Karpas-422 (cell line): Measurements from ENCODE around the gene FGF7. TPM values are rescaled to one million over a fixed set of nuclear protein-coding genes. Genes with fewer than 3 reads are reported as not detected.
"Not testable (repeated sequence)": the region's sequence is repeated elsewhere in the genome, so short reads cannot be mapped to it uniquely, and the experiment has no call there.

Experiments
- DNase-seq: peaks from one replicate; pipeline ENCODE4 v3.0.0-alpha.2; 2015
- H2AFZ ChIP-seq: fragments of 200-600 bp; sonication (generic); 2 replicates; pipeline ENCODE4 v1.6.1; 2014; ENCODE audit warnings: antibody characterized with exemption, low read length, mixed read lengths
- H3K27ac ChIP-seq: fragments of 200-600 bp; sonication (generic); 2 replicates; pipeline ENCODE4 v1.5.1; 2014; ENCODE audit warnings: mild to moderate bottlenecking, low read length, moderate library complexity
- H3K27me3 ChIP-seq: fragments of 200-600 bp; sonication (generic); 2 replicates; pipeline ENCODE4 v1.6.1; 2014; ENCODE audit warnings: low read length, mixed read lengths
- H3K36me3 ChIP-seq: fragments of 200-600 bp; sonication (generic); 2 replicates; pipeline ENCODE4 v1.6.1; 2014; ENCODE audit warnings: low read length, mixed read lengths; ENCODE audit not compliant: insufficient read depth
- H3K4me1 ChIP-seq: fragments of 200-600 bp; sonication (generic); 2 replicates; pipeline ENCODE4 v1.6.1; 2014; ENCODE audit warnings: mild to moderate bottlenecking, low read length, mixed read lengths
- H3K4me2 ChIP-seq: fragments of 200-600 bp; sonication (generic); 2 replicates; pipeline ENCODE4 v1.6.1; 2014; ENCODE audit warnings: low read length, low read depth, mild to moderate bottlenecking; ENCODE audit not compliant: poor library complexity, severe bottlenecking
- H3K4me3 ChIP-seq: fragments of 200-600 bp; sonication (generic); 2 replicates; pipeline ENCODE4 v1.5.1; 2014; ENCODE audit warnings: mild to moderate bottlenecking, antibody characterized with exemption, low read length, mixed read lengths
- H3K79me2 ChIP-seq: fragments of 200-600 bp; sonication (generic); 2 replicates; pipeline ENCODE4 v1.6.1; 2014; ENCODE audit warnings: mild to moderate bottlenecking, low read length, mixed read lengths
- H3K9ac ChIP-seq: fragments of 200-600 bp; sonication (generic); 2 replicates; pipeline ENCODE4 v1.6.0; 2014; ENCODE audit warnings: low read length
- H3K9me2 ChIP-seq: fragments of 200-600 bp; sonication (generic), shearing (Covaris generic); replicated peaks from 2 replicates; pipeline ENCODE4 v1.6.0; 2014; ENCODE audit warnings: mild to moderate bottlenecking, low read length, moderate library complexity; ENCODE audit not compliant: insufficient read depth
- H3K9me3 ChIP-seq: fragments of 300-700, 200-600 bp; sonication (generic); 2 replicates; pipeline ENCODE4 v1.6.1; 2014; ENCODE audit warnings: low read length, mixed read lengths
- H4K20me1 ChIP-seq: fragments of 200-600 bp; sonication (generic); 2 replicates; pipeline ENCODE4 v1.6.1; 2014; ENCODE audit warnings: mild to moderate bottlenecking, antibody characterized with exemption, low read length, low read depth; ENCODE audit not compliant: insufficient read depth
- total RNA-seq: library from RNA; depleted of rRNA; stranded (reverse); fragments of >200 nt; shearing (Covaris generic); gene quantifications from 2 replicates; pipeline ENCODE4 v1.2.3, GENCODE V29; 2014; ENCODE audit warnings: low replicate concordance; rRNA removed

The FGF7 gene, protein sequence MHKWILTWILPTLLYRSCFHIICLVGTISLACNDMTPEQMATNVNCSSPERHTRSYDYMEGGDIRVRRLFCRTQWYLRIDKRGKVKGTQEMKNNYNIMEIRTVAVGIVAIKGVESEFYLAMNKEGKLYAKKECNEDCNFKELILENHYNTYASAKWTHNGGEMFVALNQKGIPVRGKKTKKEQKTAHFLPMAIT
- total RNA-seq: 0.71 TPM in 1 of 2 replicates, not detected in the other

DNA sequence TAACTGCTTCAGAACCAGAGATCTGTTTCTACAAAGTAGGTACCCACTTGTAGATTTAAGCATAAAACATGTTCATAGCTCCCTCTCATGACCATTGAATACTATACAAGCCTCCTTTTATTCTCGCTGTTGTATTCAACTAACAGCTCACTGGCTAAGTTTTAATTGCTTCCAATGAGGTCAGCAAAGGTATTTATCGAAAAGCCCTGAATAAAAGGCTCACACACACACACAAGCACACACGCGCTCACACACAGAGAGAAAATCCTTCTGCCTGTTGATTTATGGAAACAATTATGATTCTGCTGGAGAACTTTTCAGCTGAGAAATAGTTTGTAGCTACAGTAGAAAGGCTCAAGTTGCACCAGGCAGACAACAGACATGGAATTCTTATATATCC is at the start of gene FGF7:
Gene FGF7 (plus strand): TSS at position 222 of the 400 bp plus-strand sequence. CDS start 1,056 bp downstream, outside the sequence.
- no peaks in the 10 kb centered on the region for H3K9me3 ChIP-seq
- H3K4me1 ChIP-seq: no peaks in the 10 kb centered on the region
- H3K4me3 ChIP-seq: peak within 1 kb of the TSS; percentile 44
- DNase-seq: peak; percentile 44
- no peak within 1 kb of the TSS for H3K9ac ChIP-seq
- no peak within 1 kb of the TSS for H3K27ac ChIP-seq
- H3K27me3 ChIP-seq: no peaks in the 10 kb centered on the region
- H2AFZ ChIP-seq: peak within 1 kb of the TSS; percentile 19; the same call in 1 of the 2 replicates
- no peaks in the 10 kb centered on the region for H4K20me1 ChIP-seq
- H3K9me2 ChIP-seq: no peaks in the 10 kb centered on the region
- H3K79me2 ChIP-seq: no peaks in the 10 kb centered on the region
- H3K4me2 ChIP-seq: peak within 1 kb of the TSS; percentile 58
- no peaks in the 10 kb centered on the region for H3K36me3 ChIP-seq

DNA sequence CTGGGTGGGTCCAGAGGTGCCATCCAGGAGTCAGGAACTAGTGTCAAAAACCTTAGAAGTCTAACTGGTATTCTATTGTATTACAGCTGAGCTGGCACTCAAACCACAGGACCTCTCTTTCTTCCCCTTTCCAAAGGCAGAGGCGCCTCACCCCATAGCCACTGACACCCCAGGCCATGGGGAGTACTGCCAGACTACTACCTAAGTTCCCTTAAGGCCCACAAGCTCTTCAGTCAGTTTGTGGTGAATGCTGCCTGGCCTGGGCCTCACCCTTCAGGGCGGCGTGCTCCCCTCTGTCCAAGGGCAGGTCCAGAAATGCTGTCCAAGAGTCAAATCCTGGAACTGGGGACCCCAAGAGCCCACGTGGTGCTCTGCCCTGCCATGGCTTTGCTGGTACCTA is 43.0 kb upstream of the FGF7 start:
- Histone ChIP-seq H3K9ac (no peak overlapping the region), H3K79me2 (no peaks in the 10 kb centered on the region), H4K20me1 (no peaks in the 10 kb centered on the region), H3K9me3 (no peaks in the 10 kb centered on the region), H3K4me2 (no peak overlapping the region), H3K27me3 (no peaks in the 10 kb centered on the region), H3K9me2 (no peaks in the 10 kb centered on the region), H3K27ac (no peak overlapping the region), H3K36me3 (no peaks in the 10 kb centered on the region), H3K4me1 (no peaks in the 10 kb centered on the region), H3K4me3 (no peak overlapping the region), H2AFZ (no peak overlapping the region)
- DNase-seq: no peak

DNA sequence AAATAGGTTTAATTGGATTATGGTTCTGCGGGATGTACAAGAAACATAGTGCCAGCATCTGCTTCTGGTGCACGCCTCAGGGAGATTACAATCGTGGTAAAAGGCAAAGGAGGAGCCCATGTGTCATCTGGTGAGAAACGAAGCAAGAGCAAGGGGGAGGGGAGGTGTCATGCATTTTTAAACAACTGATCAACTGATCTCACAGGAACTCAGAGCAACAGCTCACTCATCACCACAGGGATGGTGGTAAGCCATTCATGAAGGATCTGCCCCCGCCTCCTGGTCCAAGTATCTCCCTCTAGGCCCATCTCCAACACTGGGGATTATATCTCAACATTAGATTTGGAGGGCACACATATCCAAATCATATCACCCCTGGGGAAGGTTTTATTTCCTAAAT is 42.1 kb upstream of the FGF7 start:
- Histone ChIP-seq H3K9me2 (no peaks in the 10 kb centered on the region), H4K20me1 (no peaks in the 10 kb centered on the region), H3K27ac (no peak overlapping the region), H2AFZ (no peak overlapping the region), H3K4me2 (no peak overlapping the region), H3K36me3 (no peaks in the 10 kb centered on the region), H3K27me3 (no peaks in the 10 kb centered on the region), H3K4me3 (no peak overlapping the region), H3K79me2 (no peaks in the 10 kb centered on the region), H3K9ac (no peak overlapping the region), H3K4me1 (no peaks in the 10 kb centered on the region), H3K9me3 (no peaks in the 10 kb centered on the region)
- DNase-seq: no peak

DNA sequence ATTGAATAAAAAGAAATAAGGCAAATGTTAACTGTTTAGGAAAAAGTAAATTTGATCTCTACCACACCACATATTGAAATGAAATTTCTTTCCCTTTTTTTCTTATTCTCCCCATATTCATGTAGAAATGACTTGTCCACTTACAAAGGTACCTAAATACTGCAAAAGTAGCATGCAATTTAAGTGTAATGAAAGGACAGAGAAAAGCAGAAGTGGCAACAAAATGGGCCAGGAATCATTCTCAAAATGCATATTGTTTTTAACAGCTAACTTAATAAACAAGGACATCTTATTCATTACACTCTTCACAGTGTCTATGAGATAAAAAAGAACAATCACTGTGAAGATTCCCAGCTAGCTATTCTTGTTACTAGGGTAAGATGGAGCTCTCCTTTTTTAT is 40.6 kb upstream of the FGF7 start:
- Histone ChIP-seq H3K4me1 (no peaks in the 10 kb centered on the region), H3K79me2 (no peaks in the 10 kb centered on the region), H3K4me3 (no peak overlapping the region), H3K4me2 (no peak overlapping the region), H3K36me3 (no peaks in the 10 kb centered on the region), H2AFZ (no peak overlapping the region), H4K20me1 (no peaks in the 10 kb centered on the region), H3K9me3 (no peaks in the 10 kb centered on the region), H3K9me2 (no peaks in the 10 kb centered on the region), H3K27ac (no peak overlapping the region), H3K9ac (no peak overlapping the region), H3K27me3 (no peaks in the 10 kb centered on the region)
- no peak for DNase-seq

DNA sequence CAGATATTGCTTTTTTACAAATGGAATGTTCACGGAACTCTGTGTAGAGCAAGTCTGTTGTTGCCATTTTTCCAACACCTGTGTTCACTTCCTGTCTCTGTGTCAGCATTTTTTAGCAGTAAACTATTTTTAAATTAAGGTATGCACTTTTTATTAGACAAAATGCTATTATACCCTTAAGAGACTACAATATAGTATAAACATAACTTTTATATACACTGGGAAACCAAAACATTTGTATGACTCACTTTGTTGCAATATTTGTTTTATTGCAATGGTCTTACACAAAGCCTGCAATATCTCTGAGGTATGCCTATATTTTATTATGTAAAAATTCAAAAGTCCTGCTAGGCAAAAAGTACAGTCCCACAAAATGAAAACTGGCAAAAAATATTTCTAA is 39.8 kb upstream of the FGF7 start:
- DNase-seq: no peak
- no peak overlapping the region for H3K9ac ChIP-seq

DNA sequence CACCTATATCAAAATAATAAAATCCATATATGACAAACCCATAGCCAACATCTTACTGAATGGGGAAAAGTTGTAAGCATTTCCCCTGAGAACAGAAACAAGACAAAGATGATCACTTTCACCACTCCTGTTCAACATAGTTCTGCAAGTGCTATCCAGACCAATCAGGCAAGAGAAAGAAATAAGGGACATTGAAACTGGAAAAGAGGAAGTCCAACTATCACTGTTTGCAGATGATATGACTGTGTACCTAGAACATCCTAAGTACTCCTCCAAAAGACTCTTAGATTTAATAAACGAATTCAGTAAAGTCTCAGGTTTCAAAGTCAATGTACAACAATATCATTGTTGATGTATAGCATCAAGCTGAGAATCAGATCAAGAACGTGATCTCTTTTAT is 35.6 kb upstream of the FGF7 start:
- Histone ChIP-seq H3K79me2 (no peaks in the 10 kb centered on the region), H2AFZ (no peak overlapping the region), H4K20me1 (no peaks in the 10 kb centered on the region), H3K36me3 (no peaks in the 10 kb centered on the region), H3K4me3 (no peak overlapping the region), H3K9me2 (no peaks in the 10 kb centered on the region), H3K27me3 (no peaks in the 10 kb centered on the region), H3K9me3 (no peaks in the 10 kb centered on the region), H3K9ac (no peak overlapping the region), H3K4me1 (no peaks in the 10 kb centered on the region), H3K4me2 (no peak overlapping the region), H3K27ac (no peak overlapping the region)
- peak; percentile 47 for DNase-seq

More for the DNA sequence above, 39.8 kb upstream of the FGF7 start:
- no peaks in the 10 kb centered on the region for H3K9me2 ChIP-seq
- no peak overlapping the region for H3K27ac ChIP-seq
- no peak overlapping the region for H3K4me2 ChIP-seq
- no peaks in the 10 kb centered on the region for H3K36me3 ChIP-seq
- H3K27me3 ChIP-seq: no peaks in the 10 kb centered on the region
- no peak overlapping the region for H3K4me3 ChIP-seq
- no peaks in the 10 kb centered on the region for H3K4me1 ChIP-seq
- no peak overlapping the region for H2AFZ ChIP-seq
- no peaks in the 10 kb centered on the region for H3K9me3 ChIP-seq
- no peaks in the 10 kb centered on the region for H4K20me1 ChIP-seq
- H3K79me2 ChIP-seq: no peaks in the 10 kb centered on the region

DNA sequence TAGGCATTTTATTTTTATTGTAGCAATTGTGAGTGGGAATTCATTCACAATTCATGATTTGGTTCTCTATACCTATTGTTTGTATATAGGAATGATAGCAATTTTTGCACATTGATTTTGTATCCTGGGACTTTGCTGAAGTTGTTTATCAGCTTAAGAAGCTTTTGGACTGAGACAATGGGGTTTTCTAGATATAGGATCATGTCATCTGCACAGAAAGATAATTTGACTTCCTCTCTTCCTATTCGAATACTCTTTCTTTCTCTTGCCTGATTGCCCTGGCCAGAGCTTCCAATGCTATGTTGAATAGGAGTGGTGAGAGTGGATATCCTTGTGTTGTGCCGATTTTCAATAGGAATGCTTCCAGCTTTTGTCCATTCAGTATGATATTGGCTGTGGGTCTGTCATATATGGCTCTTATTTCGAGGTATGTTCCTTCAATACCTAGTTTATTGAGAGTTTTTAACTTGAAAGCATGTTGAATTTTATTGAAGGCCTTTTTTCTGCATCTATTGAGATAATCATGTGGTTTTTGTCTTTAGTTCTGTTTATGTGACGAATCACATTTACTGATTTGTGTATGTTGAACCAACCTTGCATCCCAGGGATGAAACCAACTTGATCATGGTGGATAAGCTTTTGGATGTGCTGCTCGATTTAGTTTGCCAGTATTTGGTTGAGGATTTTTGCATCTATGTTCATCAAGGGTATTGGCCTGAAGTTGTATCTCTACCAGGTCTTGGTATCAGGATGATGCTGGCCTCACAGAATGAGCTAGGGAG is 20.3 kb upstream of the FGF7 start:
- not testable (repeated sequence) for H3K9me2 ChIP-seq, H3K4me3 ChIP-seq, H3K9ac ChIP-seq, H3K9me3 ChIP-seq, DNase-seq, H3K27ac ChIP-seq, H3K79me2 ChIP-seq, H4K20me1 ChIP-seq, H3K27me3 ChIP-seq, H3K4me2 ChIP-seq, H3K36me3 ChIP-seq, H3K4me1 ChIP-seq, H2AFZ ChIP-seq

DNA sequence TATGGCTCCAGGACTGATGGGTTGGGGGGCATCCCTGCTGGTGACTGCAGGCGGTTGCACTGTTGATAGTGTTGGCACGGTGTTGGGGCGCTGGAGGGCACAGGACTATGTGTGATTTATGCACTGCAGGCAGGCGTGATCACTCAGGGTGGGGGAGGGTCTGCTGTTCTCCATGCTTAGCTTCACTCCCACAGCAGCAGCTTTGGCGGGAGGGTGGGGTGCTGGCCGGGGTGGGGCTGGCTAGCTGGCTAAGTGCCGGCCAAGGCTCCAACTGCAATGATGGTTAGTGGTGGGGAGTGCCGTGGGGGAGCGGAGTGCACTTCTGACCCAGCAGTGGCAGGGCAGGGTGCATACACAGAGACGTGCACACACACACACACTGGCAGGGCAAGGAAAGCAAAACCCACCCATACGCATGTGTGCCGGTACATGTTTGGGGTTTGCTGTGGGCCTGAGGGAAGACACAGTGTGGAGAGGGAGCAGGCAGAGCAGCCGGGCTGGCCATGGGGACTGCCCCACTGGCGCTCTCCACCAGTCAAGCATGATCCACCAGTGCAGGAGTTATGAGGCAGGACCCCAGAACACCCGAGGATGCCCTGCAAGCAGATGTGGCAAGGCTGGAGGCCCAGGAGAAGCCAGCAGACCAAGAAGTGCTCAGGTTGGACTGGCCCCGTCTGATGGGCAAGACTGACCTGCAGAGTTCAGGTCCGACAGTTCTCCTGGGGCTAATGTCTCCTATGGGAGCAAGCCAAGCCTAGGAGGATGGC is 16.5 kb upstream of the FGF7 start:
- Histone ChIP-seq H3K9me2 (no peaks in the 10 kb centered on the region), H3K9me3 (no peaks in the 10 kb centered on the region), H4K20me1 (no peaks in the 10 kb centered on the region), H3K27ac (no peak overlapping the region), H3K27me3 (no peaks in the 10 kb centered on the region), H3K4me1 (no peaks in the 10 kb centered on the region), H2AFZ (no peak overlapping the region), H3K79me2 (no peaks in the 10 kb centered on the region), H3K36me3 (no peaks in the 10 kb centered on the region), H3K9ac (no peak overlapping the region), H3K4me3 (no peak overlapping the region), H3K4me2 (no peak overlapping the region)
- DNase-seq: no peak
